Measurements from ENCODE around the gene DOCK2. TPM values are rescaled to one million over a fixed set of nuclear protein-coding genes. Genes with fewer than 3 reads are reported as not detected.

DOCK2 gene
- total and polyA plus RNA-seq, 9 of the 15 experiments (the other 6 are each of a cell fraction or from before 2014, with no cell fraction given): 4.5 to 42.6 (median 20.5) TPM

DNA sequence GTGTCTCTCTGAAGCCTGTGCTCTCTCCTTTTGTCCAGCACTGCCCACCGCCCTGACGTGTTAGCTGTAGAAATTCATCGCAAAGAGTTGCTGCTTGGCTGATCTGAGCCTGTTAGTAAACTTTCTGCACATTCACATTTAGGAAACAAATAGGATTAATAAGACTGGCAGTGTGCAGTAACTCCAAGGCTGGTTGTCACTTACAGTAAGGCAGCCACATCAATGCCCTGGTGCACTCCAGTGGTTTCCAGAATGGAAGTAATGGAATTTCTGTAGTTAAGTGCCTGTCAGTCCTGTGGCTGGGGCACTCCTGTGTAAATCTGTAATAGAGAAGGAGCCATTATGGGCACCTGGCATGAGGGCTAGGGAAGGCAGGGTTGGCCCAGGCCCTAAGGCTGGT lies 70.6 kb downstream of the DOCK2 start:
- no peak overlapping the region for H3K4me2 ChIP-seq (ENCODE audit: insufficient read depth, low read length)
- H3K4me3 ChIP-seq: no peak overlapping the region
- intact Hi-C loops (cut with micrococcal nuclease): no loop called here
- H3K27me3 ChIP-seq (ENCODE audit: control insufficient read depth in 2 of 2, insufficient read depth in 2 of 2, low read length in 2 of 2): no peaks in the 10 kb centered on the region
- no TSS peak for BruUV-seq (replicated peaks)
- no peaks in the 10 kb centered on the region for H3K9me3 ChIP-seq (replicated peaks; ENCODE audit: control insufficient read depth, insufficient read depth, low read depth, low read length)
- WGBS (ENCODE audit: insufficient coverage, low coverage, missing lambda C conversion rate): 72% methylated on average over 3 of the region's 3 CpGs
- DNase-seq (ENCODE audit: extremely low read depth in 1 of 4, low spot score in 3 of 4) (no peak), FAIRE-seq (no peak), ATAC-seq (no peak)
- H3K9me1 ChIP-seq (ENCODE audit: control insufficient read depth, insufficient read depth, low read length): no peaks in the 10 kb centered on the region
- H3K27ac ChIP-seq (ENCODE audit: extremely low read depth, low read depth, low read length): no peak overlapping the region
- no peaks in the 10 kb centered on the region for H3K79me2 ChIP-seq (ENCODE audit: control insufficient read depth, insufficient read depth, low read length)
- no peak overlapping the region for H2AFZ ChIP-seq (ENCODE audit: low read depth, low read length)
- peaks cover 0 to 10% of the 10 kb centered on the region in 2 experiments; a peak in 2 of 5 replicates for H3K4me1 ChIP-seq (replicated peaks in 1 of 2; ENCODE audit: control insufficient read depth in 2 of 2, insufficient read depth in 2 of 2, low read length in 2 of 2)
- no peak overlapping the region for H3K9ac ChIP-seq (ENCODE audit: insufficient read depth in 1 of 2, low read depth in 2 of 2, low read length in 2 of 2)
- ChIA-PET POLR2A (interaction anchor here (1.6 kb wide), 1 partner anchor 11 kb away, joined by 7 read pairs; no protein-coding TSS in a partner anchor), CTCF (ENCODE audit: low intra/inter-chr PET ratio) (no interaction called here)
- TF ChIP-seq CCNT2 (IDR thresholded peaks at IDR 0.05; ENCODE audit: borderline replicate concordance, extremely low read depth, insufficient read length, low read depth, low read length): no peak
- TF ChIP-seq, protein P1, sequence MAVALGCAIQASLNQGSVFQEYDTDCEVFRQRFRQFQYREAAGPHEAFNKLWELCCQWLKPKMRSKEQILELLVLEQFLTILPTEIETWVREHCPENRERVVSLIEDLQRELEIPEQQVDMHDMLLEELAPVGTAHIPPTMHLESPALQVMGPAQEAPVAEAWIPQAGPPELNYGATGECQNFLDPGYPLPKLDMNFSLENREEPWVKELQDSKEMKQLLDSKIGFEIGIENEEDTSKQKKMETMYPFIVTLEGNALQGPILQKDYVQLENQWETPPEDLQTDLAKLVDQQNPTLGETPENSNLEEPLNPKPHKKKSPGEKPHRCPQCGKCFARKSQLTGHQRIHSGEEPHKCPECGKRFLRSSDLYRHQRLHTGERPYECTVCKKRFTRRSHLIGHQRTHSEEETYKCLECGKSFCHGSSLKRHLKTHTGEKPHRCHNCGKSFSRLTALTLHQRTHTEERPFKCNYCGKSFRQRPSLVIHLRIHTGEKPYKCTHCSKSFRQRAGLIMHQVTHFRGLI (CRISPR knock-in tag; IDR thresholded peaks at IDR 0.05): no peak
- TF ChIP-seq, protein P2, sequence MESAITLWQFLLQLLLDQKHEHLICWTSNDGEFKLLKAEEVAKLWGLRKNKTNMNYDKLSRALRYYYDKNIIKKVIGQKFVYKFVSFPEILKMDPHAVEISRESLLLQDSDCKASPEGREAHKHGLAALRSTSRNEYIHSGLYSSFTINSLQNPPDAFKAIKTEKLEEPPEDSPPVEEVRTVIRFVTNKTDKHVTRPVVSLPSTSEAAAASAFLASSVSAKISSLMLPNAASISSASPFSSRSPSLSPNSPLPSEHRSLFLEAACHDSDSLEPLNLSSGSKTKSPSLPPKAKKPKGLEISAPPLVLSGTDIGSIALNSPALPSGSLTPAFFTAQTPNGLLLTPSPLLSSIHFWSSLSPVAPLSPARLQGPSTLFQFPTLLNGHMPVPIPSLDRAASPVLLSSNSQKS (CRISPR knock-in tag; IDR thresholded peaks at IDR 0.05): no peak
- TF ChIP-seq, protein P3, sequence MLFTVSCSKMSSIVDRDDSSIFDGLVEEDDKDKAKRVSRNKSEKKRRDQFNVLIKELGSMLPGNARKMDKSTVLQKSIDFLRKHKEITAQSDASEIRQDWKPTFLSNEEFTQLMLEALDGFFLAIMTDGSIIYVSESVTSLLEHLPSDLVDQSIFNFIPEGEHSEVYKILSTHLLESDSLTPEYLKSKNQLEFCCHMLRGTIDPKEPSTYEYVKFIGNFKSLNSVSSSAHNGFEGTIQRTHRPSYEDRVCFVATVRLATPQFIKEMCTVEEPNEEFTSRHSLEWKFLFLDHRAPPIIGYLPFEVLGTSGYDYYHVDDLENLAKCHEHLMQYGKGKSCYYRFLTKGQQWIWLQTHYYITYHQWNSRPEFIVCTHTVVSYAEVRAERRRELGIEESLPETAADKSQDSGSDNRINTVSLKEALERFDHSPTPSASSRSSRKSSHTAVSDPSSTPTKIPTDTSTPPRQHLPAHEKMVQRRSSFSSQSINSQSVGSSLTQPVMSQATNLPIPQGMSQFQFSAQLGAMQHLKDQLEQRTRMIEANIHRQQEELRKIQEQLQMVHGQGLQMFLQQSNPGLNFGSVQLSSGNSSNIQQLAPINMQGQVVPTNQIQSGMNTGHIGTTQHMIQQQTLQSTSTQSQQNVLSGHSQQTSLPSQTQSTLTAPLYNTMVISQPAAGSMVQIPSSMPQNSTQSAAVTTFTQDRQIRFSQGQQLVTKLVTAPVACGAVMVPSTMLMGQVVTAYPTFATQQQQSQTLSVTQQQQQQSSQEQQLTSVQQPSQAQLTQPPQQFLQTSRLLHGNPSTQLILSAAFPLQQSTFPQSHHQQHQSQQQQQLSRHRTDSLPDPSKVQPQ (CRISPR knock-in tag; IDR thresholded peaks at IDR 0.05; ENCODE audit: borderline replicate concordance): no peak
- TF ChIP-seq TAF7 (tag; IDR thresholded peaks at IDR 0.05): no peak
- no peak for TF ChIP-seq RFX7 (CRISPR knock-in tag; IDR thresholded peaks at IDR 0.05)
- no peak for TF ChIP-seq BRF1 (IDR thresholded peaks at IDR 0.05; ENCODE audit: borderline replicate concordance, extremely low read depth, insufficient read length)
- TF ChIP-seq RFX5 (IDR thresholded peaks at IDR 0.05; ENCODE audit: low read depth, low read length): no peak
- no peaks in the 10 kb centered on the region for H4K20me1 ChIP-seq (replicated peaks; ENCODE audit: control insufficient read depth, insufficient read depth, low read length)
- H3K36me3 ChIP-seq (ENCODE audit: control insufficient read depth, insufficient read depth, low read length): peaks cover 4% of the 10 kb centered on the region; the same call in 1 of the 3 replicates
- in situ Hi-C loops (cut with MboI): loop anchor here (10.0 kb wide), 2 partner anchors 277 to 477 kb away; partner anchors contain the start of gene INSYN2B

Measured in K562 (cell line).